Suprapubic skin (tissue), 4 donors: ENCODE data around the gene APPL2. TPM values are rescaled to one million over a fixed set of nuclear protein-coding genes. Genes with fewer than 3 reads are reported as not detected.

ENCODE experiments used
- DNase-seq, 2 donors: peaks; one replicate each; pipeline ENCODE4 v3.0.0-alpha.2; 2019; ENCODE audit warnings: low spot score in 2 of 2
- H3K27ac ChIP-seq: fragments of 200-600 bp; sonication (generic); one replicate; pipeline ENCODE4 v1.5.1; 2019
- H3K27me3 ChIP-seq: fragments of 200-600 bp; sonication (generic); one replicate; pipeline ENCODE4 v1.5.1; 2019
- H3K36me3 ChIP-seq: fragments of 200-600 bp; sonication (generic); one replicate; pipeline ENCODE4 v1.5.1; 2019
- H3K4me1 ChIP-seq: fragments of 200-600 bp; sonication (generic); one replicate; pipeline ENCODE4 v1.5.1; 2019
- H3K4me3 ChIP-seq: fragments of 200-600 bp; sonication (generic); one replicate; pipeline ENCODE4 v1.5.1; 2019; ENCODE audit warnings: mild to moderate bottlenecking
- H3K9me3 ChIP-seq: fragments of 200-600 bp; sonication (generic); one replicate; pipeline ENCODE4 v1.5.1; 2019
- EP300 ChIP-seq: sonication (generic); formaldehyde crosslinking; IDR thresholded peaks from one replicate; pipeline ENCODE4 v1.6.1; 2017; ENCODE audit warnings: antibody characterized with exemption
- POLR2A ChIP-seq, 2 donors: fragments of 450-650 bp; IDR thresholded peaks; one replicate each; pipeline ENCODE4 v1.6.1; 2017; ENCODE audit warnings: antibody characterized with exemption in 2 of 2, mild to moderate bottlenecking in 2 of 2, moderate library complexity in 2 of 2
- POLR2AphosphoS5 ChIP-seq, 3 donors: sonication (generic); formaldehyde crosslinking; IDR thresholded peaks; one replicate each; pipeline ENCODE4 v1.6.1; 2017; ENCODE audit warnings: antibody characterized with exemption in 3 of 3
- WGBS: methylation state at CpG from one replicate; pipeline ENCODE4 v1.1.5; 2018; 5-methylcytosine and 5-hydroxymethylcytosine counted together
- total RNA-seq, 4 donors: library from RNA; depleted of rRNA; stranded (reverse); fragments of >200 nt; gene quantifications; one replicate each; pipeline ENCODE4 v1.1.0, GENCODE V29; 2016
- TF ChIP-seq, protein P1 (sequence below), 2 donors: fragments of 200-600 bp in 1 of 2; fragments of 450-650 bp in 1 of 2; sonication (generic) in 1 of 2; IDR thresholded peaks; one replicate each; pipeline ENCODE4 v1.5.1; 2016 to 2019; ENCODE audit warnings: antibody characterized with exemption in 2 of 2, mild to moderate bottlenecking in 1 of 2, moderate library complexity in 1 of 2

The APPL2 gene
- total RNA-seq, 4 donors from 2014 or later, result 95.2 to 172 (median 110) TPM

DNA sequence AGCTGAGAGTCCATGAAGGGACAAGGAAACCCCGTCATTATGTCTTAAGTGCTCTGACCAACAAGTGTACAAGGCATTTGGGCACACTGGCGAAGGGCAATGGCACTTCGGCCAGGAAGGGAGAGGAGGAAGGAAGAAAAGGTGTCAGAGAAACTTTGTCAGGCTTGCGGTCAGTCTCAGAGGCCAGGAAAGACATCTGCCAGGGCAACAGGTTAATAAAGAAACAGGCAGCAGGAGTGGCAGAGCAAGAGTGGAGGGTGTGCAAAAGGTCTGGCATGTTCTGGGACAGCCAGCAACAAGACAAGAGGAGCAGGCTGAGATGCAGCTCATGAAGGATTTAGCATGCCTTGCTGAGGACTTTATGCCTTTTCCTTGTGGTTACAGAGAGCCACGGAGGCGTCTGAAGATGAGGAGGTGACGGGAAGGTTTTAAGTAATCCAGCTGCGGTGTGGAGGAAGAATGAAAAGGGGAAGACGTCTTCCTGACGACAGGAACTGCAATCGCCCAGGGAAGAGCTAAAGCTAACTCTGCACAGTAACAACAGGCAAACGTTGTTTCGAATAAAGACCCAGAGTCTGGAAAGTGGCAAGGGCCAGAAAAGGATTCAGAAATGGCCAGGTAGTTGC, 13.1 kb downstream of the APPL2 start:
- Histone ChIP-seq H3K9me3 (no peaks in the 10 kb centered on the region), H3K4me3 (no peak overlapping the region), H3K27me3 (no peaks in the 10 kb centered on the region), H3K27ac (no peak overlapping the region), H3K4me1 (peaks cover 95% of the 10 kb centered on the region), H3K36me3 (peaks cover 54% of the 10 kb centered on the region)
- TF ChIP-seq, protein P1, sequence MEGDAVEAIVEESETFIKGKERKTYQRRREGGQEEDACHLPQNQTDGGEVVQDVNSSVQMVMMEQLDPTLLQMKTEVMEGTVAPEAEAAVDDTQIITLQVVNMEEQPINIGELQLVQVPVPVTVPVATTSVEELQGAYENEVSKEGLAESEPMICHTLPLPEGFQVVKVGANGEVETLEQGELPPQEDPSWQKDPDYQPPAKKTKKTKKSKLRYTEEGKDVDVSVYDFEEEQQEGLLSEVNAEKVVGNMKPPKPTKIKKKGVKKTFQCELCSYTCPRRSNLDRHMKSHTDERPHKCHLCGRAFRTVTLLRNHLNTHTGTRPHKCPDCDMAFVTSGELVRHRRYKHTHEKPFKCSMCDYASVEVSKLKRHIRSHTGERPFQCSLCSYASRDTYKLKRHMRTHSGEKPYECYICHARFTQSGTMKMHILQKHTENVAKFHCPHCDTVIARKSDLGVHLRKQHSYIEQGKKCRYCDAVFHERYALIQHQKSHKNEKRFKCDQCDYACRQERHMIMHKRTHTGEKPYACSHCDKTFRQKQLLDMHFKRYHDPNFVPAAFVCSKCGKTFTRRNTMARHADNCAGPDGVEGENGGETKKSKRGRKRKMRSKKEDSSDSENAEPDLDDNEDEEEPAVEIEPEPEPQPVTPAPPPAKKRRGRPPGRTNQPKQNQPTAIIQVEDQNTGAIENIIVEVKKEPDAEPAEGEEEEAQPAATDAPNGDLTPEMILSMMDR (IDR thresholded peaks at IDR 0.05), result no peak
- no peak for TF ChIP-seq POLR2A (IDR thresholded peaks at IDR 0.05)
- no peak for TF ChIP-seq POLR2AphosphoS5 (IDR thresholded peaks at IDR 0.05)
- TF ChIP-seq EP300, result no peak
- no peak for DNase-seq
- WGBS, result 68% methylated on average over 13 of the region's 13 CpGs

- H3K9me3 ChIP-seq, result no peaks in the 10 kb centered on the region
- H3K36me3 ChIP-seq, result peaks cover 54% of the 10 kb centered on the region
- TF ChIP-seq POLR2A (IDR thresholded peaks at IDR 0.05), result no peak
- TF ChIP-seq POLR2AphosphoS5 (IDR thresholded peaks at IDR 0.05), result no peak
- TF ChIP-seq, protein P1 (IDR thresholded peaks at IDR 0.05), result no peak
- no peak for TF ChIP-seq EP300
- peaks cover 90% of the 10 kb centered on the region for H3K4me1 ChIP-seq
- H3K27ac ChIP-seq, result no peak overlapping the region
- WGBS, result 51% methylated on average over 4 of the region's 4 CpGs
- no peak overlapping the region for H3K4me3 ChIP-seq
- no peaks in the 10 kb centered on the region for H3K27me3 ChIP-seq
- DNase-seq, result no peak
These were observed 13.7 kb downstream of the APPL2 start for GRCh38 chr12:105222284-105222655.

DNA sequence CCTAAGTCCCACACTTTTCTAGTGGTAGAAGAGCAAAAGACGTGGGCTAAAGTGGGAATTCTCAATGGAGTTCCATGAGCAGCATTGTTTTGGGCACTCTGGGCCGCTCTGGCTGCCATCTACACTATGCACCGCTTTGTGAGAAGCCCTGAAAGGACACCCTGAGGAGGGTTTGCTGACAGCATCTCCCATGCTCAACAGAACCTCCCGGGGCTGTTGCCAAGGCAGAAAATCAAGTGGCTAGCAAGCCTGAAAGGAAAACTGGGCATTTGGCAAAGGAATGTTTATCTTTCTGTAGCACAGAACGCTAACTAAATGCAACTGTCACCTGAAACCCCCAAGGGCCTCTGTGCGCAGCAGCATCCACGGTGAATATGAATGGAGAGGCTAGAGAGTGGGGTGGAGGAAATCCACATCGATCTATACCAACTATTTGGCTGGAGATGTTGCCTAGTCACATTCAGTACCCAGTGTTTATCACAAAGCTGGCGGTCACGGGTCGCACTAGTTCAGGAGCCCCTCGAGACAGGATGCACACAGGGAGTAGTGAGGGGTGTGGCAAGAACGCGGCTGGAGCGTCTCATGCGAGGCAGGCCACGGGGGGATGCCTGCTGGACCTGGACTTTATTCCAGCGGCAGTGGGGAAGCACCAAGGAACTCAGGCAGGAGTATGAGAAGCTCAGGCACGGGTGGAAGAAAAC, 14.2 kb downstream of the APPL2 start:
- no peak for DNase-seq
- TF ChIP-seq POLR2A (IDR thresholded peaks at IDR 0.05) (no peak), EP300 (no peak), POLR2AphosphoS5 (IDR thresholded peaks at IDR 0.05) (no peak)
- TF ChIP-seq, protein P1 (IDR thresholded peaks at IDR 0.05), result no peak
- peaks cover 86% of the 10 kb centered on the region for H3K4me1 ChIP-seq
- H3K36me3 ChIP-seq, result peaks cover 54% of the 10 kb centered on the region
- no peaks in the 10 kb centered on the region for H3K27me3 ChIP-seq
- H3K27ac ChIP-seq, result peak overlapping the region; percentile 67
- H3K4me3 ChIP-seq, result no peak overlapping the region
- 84% methylated on average over 18 of the region's 19 CpGs for WGBS
- H3K9me3 ChIP-seq, result no peaks in the 10 kb centered on the region

- TF ChIP-seq POLR2A (IDR thresholded peaks at IDR 0.05) (no peak), POLR2AphosphoS5 (IDR thresholded peaks at IDR 0.05) (no peak), EP300 (no peak)
- TF ChIP-seq, protein P1 (IDR thresholded peaks at IDR 0.05), result no peak
- peaks cover 61% of the 10 kb centered on the region for H3K36me3 ChIP-seq
- no peaks in the 10 kb centered on the region for H3K27me3 ChIP-seq
- WGBS, result 83% methylated on average over 3 of the region's 3 CpGs
- peak overlapping the region; percentile 67 for H3K27ac ChIP-seq
- H3K4me3 ChIP-seq, result no peak overlapping the region
- H3K4me1 ChIP-seq, result peaks cover 78% of the 10 kb centered on the region
- DNase-seq, result no peak
- no peaks in the 10 kb centered on the region for H3K9me3 ChIP-seq
These were observed 15.1 kb downstream of the APPL2 start for GRCh38 chr12:105220929-105221290.

- Histone ChIP-seq H3K4me3 (no peak overlapping the region), H3K36me3 (peaks cover 67% of the 10 kb centered on the region), H3K4me1 (peaks cover 76% of the 10 kb centered on the region), H3K27me3 (no peaks in the 10 kb centered on the region), H3K9me3 (no peaks in the 10 kb centered on the region), H3K27ac (peak overlapping the region; percentile 43)
- WGBS, result 91% methylated on average over 6 of the region's 6 CpGs
- no peak for DNase-seq
- TF ChIP-seq POLR2A (IDR thresholded peaks at IDR 0.05) (no peak), EP300 (no peak), POLR2AphosphoS5 (IDR thresholded peaks at IDR 0.05) (no peak)
- TF ChIP-seq, protein P1 (IDR thresholded peaks at IDR 0.05), result no peak
These were observed 15.6 kb downstream of the APPL2 start for GRCh38 chr12:105220150-105220928.
